ENCODE measurements around the gene PLEKHA6.

PLEKHA6 gene

DNA sequence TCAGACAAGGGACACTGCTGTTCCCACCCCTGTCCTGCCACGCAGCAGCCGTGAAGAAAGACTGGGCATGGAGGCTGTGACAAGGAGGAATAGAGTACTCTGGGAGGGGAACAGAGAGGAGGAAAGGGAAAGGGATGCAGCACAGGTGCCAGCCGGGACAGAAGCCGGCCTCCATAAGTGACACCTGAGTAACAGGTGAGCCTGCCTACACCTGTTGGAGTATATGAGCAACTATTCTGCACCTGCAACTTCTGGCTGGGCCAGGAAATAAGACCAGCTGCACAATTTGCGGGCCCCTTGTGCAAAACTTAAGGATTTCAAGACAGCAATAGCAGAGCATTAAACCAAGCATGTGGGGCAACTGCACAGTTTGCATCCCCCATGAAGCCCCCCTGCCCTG, 73.4 kb downstream of the PLEKHA6 start:
- no peak for DNase-seq (ENCODE audit: low spot score)

DNA sequence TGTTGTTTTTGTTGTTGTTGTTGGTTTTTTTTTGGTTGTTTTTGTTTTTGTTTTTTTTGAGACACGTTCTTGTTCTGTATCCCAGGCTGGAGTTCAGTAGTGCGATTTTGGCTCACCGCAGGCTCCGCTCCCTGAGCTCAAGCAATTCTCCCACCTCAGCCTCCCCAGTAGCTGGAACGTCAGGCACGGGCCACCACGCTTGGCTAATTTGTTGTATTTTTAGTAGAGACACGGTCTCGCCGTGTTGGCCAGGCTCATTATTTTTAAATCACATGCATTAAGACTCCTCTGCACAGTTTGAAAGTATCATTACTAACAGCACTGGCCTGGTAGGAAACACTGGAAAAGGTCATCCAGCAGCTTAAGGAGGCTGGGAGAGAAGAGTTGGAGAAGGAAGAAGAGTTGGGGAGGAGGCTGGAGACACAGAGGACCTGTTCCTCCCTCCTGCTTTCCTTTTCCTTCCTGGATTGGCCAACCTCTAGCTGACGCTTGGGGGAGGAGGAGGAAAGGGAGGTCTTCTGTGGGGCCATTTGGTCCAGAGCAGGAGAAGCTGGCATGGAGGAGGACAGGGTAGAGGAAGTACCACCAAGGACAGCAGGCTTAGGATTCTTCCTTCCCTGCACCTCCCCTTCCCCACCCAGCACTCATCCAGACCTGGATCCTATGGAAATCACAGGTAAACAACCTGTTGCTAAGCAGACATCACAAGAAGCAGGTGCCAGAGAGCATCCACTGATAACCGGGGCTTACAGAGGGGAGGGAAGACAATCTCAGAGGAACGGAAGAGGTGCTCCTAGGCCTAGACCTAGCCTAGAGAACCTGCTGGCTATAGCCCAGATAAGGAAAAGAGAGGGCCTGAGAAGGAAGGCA, 74.1 kb downstream of the PLEKHA6 start:
- no peak for DNase-seq (ENCODE audit: low spot score)

DNA sequence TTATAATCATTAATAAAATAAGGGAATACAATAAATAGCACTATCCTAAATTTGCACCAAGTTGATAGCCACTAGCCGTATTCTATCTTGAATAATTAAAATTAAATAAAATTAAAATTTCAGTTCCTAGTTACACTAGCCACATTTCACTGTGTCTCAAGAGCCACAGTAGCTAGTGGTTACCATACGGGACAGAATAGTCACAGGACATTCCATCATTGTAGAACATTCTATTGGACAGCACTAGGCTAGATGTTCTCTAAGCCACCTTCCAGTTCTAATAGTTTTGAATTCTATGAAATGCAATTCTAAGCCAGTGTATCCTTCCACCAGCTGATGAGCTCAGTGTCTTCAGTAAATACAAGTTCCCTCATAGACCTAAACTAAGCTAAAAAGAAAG, 74.8 kb downstream of the PLEKHA6 start:
- no peak for DNase-seq (ENCODE audit: low spot score)

DNA sequence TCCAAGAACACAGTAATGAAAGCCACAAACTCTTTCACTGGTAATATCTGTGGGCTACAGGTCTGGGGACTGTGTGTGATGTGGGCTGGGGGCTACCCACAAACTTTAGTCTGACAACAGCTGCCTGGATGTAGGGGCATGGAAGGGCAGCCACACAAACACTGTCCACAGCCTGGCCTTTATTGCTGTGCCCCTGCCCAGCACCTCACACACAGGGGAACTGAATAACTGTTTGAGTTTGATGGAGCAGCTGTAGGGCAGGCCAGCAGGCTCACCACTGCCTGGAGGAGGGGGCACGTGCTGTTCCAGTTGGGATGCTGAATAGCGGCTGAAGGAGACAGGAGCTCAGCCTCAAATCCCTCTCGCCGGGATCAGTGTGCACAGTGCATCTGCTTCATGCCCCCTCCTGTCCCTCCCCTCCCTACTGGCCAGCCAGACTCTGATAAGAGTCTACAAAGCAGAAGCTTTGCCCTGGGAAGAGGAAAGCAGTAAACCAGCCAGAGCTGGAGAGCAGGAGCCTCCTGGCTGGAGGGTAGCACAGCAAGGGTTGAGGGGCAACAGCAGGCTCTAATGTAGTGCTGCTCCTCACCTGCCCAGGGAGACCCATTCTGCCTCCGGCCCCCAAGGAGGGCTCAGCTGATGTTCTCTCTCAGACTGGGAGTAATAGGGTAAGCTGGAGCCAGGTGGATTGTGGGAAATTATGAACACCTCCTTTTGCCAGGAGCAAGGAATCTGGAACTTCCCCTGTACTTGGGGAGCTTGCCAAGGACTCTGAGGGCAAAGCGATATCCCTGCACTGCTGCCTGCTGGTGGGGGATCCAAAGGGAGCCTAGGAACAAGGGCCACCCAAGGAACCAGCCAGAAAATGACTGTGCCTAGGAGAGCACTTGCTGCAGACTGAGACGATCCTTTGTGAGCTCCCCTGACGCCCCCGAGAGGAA, 75.7 kb downstream of the PLEKHA6 start:
- no peak for DNase-seq (ENCODE audit: low spot score)

DNA sequence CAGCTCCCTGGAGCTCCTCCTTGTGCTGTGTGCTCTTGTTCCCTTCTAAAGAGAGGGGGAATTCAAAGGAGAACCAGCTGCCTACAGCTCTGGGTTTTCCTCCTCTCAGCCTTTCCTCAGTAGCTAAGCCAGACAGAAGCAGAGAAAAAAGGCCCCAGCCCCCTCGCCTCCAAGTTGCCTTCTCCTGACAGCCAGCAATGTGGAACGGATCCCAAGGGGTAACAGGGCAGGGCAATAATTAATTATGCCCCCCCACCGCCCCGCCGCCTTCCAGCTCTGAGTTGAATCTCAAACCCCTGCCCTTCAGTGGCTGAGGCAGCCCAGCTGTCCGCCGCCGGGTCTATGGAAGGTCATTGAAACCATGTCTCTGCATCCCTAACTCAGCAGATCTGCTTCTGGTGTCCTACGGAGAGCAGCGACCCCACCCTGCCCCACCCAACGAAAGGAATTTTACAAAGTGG, 76.9 kb downstream of the PLEKHA6 start:
- no peak for DNase-seq (ENCODE audit: low spot score)

DNA sequence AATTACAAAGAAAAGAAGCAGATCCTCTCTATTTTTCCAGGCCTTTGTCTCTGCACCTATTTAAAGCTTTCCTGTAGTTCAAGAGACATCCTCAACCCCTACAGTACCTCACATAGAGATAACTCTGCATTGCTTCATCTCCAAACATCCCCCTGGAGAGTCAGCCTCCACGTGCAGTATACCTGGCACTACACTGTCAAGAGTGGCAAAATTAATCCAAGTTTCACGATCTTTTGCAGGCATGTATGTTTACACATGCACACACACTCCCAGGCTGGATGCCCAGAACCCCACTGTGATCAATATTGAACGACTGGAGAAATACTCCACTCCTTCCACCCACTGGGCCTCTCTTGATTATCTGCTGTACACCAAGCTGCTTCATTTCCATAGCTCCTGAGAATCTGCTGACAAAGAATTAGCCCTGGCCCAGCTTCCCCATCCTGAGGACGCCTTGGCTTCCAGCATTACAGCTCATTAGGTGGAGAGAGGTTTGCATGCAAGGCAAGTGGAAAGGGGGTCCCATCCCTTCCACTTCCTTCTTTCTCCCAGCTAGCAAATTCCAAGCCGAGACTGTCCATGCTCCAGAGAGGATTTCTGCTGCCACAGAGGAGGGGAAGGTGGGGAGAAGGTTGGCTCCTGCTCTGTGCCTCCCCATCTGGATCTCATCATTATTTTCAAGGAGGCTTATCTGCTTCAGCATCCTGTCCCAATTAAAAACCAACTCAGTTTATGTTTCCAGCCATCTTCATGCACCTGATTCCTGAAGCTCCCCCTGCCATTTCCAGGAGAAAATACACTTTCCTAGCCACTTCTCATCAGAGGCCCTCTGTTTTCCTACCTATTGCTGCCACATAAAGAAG, 79.4 kb downstream of the PLEKHA6 start:
- no peak for DNase-seq (ENCODE audit: low spot score)

DNA sequence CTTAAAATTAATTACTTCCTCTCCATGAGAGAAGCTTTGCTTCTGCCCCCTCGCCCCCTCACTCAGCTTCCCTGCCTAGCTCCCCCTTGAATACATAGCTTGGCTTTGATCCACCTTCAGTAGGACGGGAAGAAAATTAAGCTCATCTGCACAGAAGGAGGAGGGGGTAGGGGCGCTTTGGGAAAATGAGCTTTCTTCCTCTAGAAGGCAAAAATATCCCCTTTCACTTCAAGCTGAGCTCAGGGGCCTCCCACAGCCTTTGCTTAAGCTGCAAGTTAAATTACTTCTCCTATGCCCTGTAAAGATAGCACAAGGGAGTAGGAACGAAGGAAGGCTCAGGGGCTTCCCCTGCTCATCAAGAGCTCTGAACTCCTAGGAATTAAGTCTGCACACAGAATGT, 80.8 kb downstream of the PLEKHA6 start:
- no peak for DNase-seq (ENCODE audit: low spot score)

DNA sequence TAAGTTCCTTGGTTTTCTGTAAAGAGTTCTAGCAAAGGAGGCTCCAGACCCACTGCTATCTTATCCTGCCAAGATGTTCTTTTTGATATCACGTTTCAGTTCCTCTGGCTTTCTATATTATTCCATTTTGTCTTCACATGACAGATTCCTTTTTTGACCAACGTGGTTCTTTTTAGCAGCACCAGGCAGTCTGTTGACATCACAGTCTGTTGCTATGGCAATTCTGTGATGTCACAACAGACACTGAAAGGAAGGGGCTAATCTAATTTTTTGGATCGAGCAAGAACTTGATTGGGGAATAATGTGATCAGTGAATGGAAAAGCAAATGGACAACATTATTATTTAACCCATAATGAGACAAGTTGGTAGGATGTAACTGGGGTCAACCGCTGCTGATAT, 81.5 kb downstream of the PLEKHA6 start:
- no peak for DNase-seq (ENCODE audit: low spot score)

DNA sequence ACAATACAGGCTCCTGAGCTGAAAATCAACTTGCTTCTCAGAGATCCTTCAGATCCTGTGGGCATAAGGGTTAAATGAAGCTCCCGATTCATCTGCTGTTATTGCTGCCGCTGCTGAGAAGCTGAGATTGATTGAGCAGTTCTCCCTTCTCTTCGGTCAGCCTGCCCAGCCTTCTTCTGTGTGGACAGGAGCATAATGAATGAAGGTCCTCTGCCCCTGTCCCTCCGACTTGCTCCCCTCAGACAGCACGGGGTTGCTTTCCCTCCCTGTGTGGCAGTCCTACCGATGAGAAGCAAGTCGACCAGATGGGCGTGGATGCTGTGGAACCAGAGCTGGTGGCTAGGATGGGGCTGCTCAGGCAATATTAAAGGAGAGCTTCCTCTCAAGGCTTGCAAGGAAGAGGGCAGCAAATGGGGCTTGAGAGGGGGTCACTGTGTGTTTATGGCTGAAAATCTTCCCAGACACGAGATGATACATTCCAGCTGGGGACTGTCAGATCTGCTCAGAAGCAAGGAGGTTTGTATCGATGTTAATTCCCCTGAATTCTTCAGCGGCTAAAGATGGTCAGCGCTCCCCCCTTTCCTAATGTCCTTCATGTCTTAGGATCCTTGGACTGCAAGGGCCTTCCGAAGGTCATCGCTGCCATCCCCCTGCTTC, 82.0 kb downstream of the PLEKHA6 start:
- DNase-seq (ENCODE audit: low spot score), result no peak

DNA sequence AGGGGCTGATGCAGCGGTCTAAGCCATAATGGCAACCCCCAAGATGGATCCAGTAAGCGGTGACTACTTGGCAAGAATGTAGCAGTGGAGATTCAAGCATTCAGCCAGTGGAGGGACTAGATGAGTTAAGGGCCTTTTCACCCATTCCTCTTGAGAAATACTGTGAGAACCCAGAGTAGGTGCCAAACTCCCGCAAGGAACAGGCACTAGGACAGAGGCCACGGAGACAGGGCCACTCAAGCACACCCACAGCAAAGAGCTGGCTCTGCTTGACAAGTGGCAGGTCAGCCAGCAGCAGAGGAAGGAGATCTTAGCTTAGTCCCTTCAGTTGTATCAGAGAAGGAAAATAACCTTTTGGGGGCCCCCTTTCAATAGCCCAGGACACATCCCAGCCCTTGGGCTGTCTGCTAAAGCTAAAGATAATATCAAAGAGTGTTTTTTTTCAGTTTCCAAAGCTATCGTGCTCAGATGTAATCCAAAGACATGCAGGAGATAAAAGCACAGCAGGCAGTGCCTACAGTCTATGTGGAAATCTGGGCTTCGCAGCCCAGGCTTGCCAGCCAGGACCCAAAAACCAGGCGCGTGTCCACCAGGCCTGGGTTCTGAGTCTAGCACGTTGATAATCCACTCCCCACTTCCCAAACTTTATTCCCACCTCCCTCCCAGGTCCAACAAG, 83.9 kb downstream of the PLEKHA6 start:
- DNase-seq (ENCODE audit: low spot score), result no peak

DNA sequence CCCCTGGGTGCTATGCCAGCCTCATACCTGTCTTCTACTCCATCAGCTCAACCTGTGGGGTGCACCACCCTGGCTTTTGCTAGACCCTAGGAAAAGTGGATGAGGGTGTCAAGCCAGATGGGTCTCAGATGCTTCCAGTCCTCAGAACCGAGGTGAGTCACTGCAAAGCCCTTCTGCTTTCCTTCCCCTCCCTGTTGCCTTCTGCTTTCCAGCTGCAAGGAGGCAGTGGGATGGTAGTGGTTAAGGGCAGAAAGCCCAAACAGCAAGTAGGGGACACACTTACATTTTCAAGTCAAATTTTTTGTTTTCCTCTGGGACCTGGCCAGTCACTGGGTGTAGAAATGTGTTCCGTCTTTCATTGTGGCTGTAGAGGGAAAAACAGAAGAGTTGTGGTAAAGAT, 85.3 kb downstream of the PLEKHA6 start:
- no peak for DNase-seq (ENCODE audit: low spot score)

DNA sequence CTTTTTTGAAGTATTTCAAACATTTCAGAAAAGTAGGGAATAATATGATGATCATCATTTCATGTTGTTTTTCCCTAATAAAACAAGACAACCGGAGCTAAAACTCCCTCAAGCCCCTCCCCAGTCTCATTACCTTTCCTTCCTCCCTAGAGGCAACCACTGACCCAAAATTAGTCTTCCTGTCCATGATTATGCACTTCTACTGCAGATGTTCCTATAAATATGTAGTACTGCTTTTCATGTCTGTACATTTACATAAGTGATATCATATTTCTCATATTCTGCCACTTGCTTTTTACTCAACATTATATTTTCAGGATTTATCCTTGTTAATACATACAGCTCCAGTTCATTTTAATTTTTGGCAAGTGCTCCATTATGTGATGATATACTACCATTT, 87.2 kb downstream of the PLEKHA6 start:
- DNase-seq (ENCODE audit: low spot score), result no peak

DNA sequence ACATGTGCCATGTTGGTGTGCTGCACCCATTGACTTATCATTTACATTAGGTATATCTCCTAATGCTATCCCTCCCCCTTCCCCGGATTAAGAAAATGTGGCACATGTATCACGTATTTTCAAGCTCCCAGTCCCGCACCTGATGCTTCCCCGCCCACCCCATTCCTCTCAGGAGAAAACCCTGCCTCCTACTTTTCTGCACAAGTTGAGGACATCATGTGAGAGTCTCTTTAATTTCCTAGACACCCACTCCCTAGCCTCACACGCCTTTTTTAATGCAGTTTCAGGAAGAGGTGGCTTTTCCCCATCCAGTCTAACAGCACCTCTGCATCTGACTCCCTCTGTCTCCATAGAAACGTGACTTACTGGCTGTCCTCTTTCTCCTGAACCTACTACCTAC, 87.8 kb downstream of the PLEKHA6 start:
- DNase-seq (ENCODE audit: low spot score), result no peak

DNA sequence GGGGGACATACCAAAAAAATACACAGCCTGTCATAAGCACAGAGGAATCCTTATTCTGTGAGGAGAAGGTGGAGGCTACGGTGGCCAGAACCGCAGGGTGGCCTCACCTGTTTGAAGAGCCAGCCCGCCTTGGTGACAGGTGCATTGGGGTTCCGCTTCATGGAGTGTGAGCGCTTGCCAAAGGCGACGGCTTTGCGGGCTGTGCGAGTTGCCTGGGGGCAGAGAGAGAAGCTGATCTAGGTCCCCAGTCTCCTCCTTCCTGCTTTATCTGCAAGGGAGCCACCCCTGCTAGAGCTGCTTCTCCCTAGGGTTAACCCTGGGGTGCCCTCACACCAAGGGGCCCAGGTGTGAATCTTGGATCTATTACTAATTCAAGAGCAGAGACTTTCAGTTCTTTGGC, 91.6 kb downstream of the PLEKHA6 start:
- no peak for DNase-seq (ENCODE audit: low spot score)

DNA sequence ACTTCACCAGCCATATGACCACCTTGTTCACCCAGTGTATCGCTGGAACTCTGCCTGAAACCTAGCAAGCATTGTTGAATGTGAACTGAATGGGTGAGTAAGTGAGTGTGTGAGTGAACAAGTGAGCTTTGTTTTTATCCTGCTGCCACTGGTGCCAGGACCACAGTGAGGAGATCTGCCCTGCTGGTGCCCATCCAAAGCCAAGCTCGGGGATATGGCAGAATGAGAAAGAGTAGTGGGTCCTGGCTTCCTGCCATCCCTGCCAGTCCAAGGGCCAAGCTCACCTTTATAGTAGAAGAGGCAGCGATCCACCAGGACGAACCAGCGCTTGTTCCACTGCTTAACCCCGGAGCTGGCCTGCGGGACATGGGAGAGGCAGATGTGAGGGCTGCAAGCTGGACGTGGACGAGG, 92.5 kb downstream of the PLEKHA6 start:
- DNase-seq (ENCODE audit: low spot score), result no peak

DNA sequence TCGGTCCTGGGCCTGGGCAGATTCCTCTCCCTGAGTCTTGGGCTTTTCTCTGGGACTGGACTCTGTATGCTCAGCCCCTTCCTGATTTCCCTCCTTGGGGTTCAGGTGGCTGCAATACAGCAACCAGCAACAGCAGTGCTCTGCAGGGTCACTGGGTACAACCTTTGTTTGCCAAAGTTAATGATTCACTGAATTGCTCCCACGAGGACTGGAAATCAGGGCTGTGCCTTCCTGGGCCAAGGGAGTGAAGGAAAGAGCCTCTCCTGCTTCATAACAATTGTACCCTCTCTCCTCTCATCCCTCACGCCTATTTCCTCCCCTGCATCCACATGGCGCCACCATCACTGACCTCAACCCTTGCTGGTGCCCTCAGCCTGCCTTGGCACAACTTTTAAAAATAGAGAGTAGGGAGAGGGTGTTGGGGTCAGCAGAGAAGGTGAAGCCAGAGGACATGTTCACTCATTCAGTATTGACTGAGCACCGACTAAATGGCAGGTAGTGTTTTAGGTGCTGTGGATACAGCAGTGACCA, 93.2 kb downstream of the PLEKHA6 start:
- DNase-seq (ENCODE audit: low spot score), result no peak

DNA sequence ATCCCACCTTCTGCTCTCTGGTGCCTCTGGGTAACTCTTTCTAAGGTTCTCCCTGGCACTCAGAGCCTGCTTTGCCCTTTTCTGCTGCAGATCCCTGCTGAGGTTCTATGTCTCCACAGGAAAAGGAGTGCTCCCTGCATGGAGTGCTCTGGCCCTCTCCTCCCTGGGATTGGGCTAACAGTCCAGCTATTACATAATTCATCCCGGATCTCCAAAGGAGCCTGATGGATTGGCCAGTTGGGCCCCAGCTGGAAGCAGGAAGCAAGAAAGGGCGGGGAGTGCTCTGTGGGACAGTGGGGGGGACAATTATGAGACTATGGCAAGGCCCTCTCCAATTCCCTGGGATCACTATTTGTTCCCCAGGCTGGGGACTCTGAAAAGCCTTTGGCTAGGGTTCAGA, 94.1 kb downstream of the PLEKHA6 start:
- no peak for DNase-seq (ENCODE audit: low spot score)

DNA sequence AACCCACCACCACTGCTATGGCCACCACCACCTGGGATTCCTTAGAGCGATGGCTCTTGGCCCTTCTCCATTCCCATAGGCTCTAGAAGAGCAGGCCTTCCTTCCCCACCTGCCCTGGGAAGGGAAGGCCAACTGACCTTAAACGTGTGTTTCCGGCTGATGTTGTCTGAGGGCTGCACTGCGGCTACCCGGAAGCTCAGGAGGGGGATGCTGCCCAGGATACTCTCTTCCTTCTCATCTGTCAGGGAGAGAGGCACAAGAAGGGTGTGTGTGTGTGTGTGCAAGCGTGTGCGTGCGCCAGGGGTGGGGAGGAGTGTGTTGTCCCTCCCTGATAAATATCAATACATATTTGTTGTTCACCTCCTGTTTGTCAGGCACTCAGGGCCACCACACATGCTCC, 94.9 kb downstream of the PLEKHA6 start:
- no peak for DNase-seq (ENCODE audit: low spot score)

DNA sequence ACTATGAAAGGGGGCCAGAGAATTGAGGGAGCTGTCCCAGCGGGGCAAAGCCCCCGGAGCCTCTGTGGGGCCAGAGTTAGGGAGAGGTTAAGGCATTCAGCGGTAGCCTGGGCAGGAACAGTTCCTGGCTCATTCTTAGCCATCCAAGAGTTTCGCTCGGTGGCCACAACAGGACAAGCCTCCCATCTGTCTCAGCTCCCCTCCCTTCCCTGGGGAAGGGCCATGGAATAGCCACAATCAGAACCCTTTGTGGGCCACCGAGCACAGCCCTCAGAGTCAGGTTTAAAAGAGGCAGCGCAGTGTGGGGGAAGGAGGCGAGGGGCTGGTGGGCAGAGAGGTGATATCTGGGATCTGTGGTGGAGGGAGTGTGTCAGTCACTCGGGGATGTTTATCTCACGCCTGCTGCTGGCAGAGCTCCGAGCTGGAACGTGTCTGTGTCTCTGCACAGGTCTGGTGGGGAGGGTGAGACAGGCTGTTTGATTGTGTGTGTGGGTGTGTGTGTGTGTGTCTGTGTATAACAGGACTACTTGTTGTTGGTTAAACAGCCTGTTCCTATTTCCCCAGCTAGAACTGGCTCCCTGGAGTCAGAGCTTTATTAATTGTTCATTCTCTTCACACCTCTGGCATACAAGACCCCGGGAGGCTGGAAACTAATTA, 96.3 kb downstream of the PLEKHA6 start:
- no peak for DNase-seq (ENCODE audit: low spot score)

Data from CD4-positive, alpha-beta T cell treated with Interleukin-2 at 100 ng/mL for 4 hours (primary cell).